NCI-H345 (cell line): ENCODE results near the gene ARMC9.
A peak's percentile ranks its signal among the peaks of the same experiment; 100 is the strongest.
"Not testable (repeated sequence)": the region's sequence is repeated elsewhere in the genome, so short reads cannot be mapped to it uniquely, and the experiment has no call there.

Source experiments
- DNase-seq: peaks from one replicate; lab custom pipeline; 2025; lab: John Stamatoyannopoulos, UW

Gene ARMC9

GRCh38 chr2:231400681-231401080, 202.2 kb downstream of the ARMC9 start:
- not testable (repeated sequence) for DNase-seq

GRCh38 chr2:231401101-231401500, 202.7 kb downstream of the ARMC9 start:
- not testable (repeated sequence) for DNase-seq

- DNase-seq = not testable (repeated sequence)
These were observed 205.2 kb downstream of the ARMC9 start for GRCh38 chr2:231403421-231404182.

- not testable (repeated sequence) for DNase-seq
These were observed 205.8 kb downstream of the ARMC9 start for GRCh38 chr2:231404183-231404578.

GRCh38 chr2:231405601-231406367, 207.4 kb downstream of the ARMC9 start:
- DNase-seq = not testable (repeated sequence)

GRCh38 chr2:231407686-231408085, 209.3 kb downstream of the ARMC9 start:
- not testable (repeated sequence) for DNase-seq

GRCh38 chr2:231408304-231408703, 209.9 kb downstream of the ARMC9 start:
- not testable (repeated sequence) for DNase-seq

GRCh38 chr2:231409776-231410175, 211.3 kb downstream of the ARMC9 start:
- no peak for DNase-seq

GRCh38 chr2:231410293-231411004, 212.0 kb downstream of the ARMC9 start:
- no peak for DNase-seq

- DNase-seq = no peak
These were observed 212.8 kb downstream of the ARMC9 start for GRCh38 chr2:231411237-231411636.

GRCh38 chr2:231411831-231412617, 213.6 kb downstream of the ARMC9 start:
- DNase-seq = peak; percentile 53

GRCh38 chr2:231412618-231412963, 214.2 kb downstream of the ARMC9 start:
- DNase-seq = no peak

GRCh38 chr2:231413456-231413855, 215.0 kb downstream of the ARMC9 start:
- DNase-seq = no peak

GRCh38 chr2:231413921-231414476, 215.6 kb downstream of the ARMC9 start:
- DNase-seq = no peak

- DNase-seq = no peak
These were observed 216.6 kb downstream of the ARMC9 start for GRCh38 chr2:231415029-231415428.

- DNase-seq = no peak
These were observed 220.6 kb downstream of the ARMC9 start for GRCh38 chr2:231418820-231419640.

- no peak for DNase-seq
These were observed 222.7 kb downstream of the ARMC9 start for GRCh38 chr2:231421051-231421580.

- DNase-seq = no peak
These were observed 223.6 kb downstream of the ARMC9 start for GRCh38 chr2:231422056-231422455.

GRCh38 chr2:231423176-231423575, 224.7 kb downstream of the ARMC9 start:
- DNase-seq = no peak
